ENCODE data around the gene FAM120AOS. TPM values are rescaled to one million over a fixed set of nuclear protein-coding genes. Genes with fewer than 3 reads are reported as not detected.

Gene FAM120AOS
- polyA plus RNA-seq, 3 donors = 33.2 to 47.7 (median 41.6) TPM

DNA sequence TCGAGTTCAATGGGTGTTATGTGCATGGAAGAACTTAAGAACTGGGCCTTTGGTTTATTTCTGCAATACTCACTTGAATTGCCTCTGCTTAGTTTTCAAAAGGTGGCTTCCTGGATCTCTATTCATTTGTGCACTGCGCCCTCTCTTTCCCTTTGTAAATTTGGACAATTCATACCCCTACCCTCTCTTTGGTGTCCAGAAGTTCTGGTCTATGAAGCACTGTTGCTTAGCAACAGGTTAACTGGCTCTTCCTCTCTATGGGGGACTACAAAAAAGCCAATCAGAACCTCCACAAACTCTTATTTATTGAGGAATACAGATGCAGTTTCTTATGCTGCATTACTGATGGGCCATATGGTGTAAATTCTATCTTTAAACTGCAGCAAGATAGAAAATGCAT lies 15.4 kb downstream of the FAM120AOS start:
- Histone ChIP-seq H3K9me3 (replicated peaks in 1 of 2; ENCODE audit: control insufficient read depth in 1 of 2, insufficient read depth in 1 of 2, low read length in 2 of 2) (no peaks in the 10 kb centered on the region), H3K4me1 (ENCODE audit: control insufficient read depth in 1 of 2, insufficient read depth in 2 of 2, low read length in 2 of 2) (no peaks in the 10 kb centered on the region), H3K4me2 (replicated peaks; ENCODE audit: extremely low read depth, low read length, poor library complexity, severe bottlenecking) (no peak overlapping the region), H3K36me3 (replicated peaks in 1 of 2; ENCODE audit: control insufficient read depth in 1 of 2, insufficient read depth in 2 of 2, low read length in 2 of 2) (no peaks in the 10 kb centered on the region), H3K79me2 (ENCODE audit: insufficient read depth, low read length) (no peaks in the 10 kb centered on the region), H2AFZ (ENCODE audit: insufficient read depth, low read depth, low read length, poor library complexity, severe bottlenecking) (no peak overlapping the region), H3K9ac (ENCODE audit: insufficient read depth, low read length, poor library complexity, severe bottlenecking) (no peak overlapping the region), H3K4me3 (replicated peaks in 1 of 3; ENCODE audit: low read depth in 2 of 3, low read length in 3 of 3) (no peak overlapping the region), H3K27ac (ENCODE audit: low read depth in 1 of 2, low read length in 2 of 2) (no peak overlapping the region), H4K20me1 (ENCODE audit: insufficient read depth, low read length) (no peaks in the 10 kb centered on the region), H3K27me3 (ENCODE audit: control insufficient read depth in 2 of 2, insufficient read depth in 2 of 2, low read length in 2 of 2) (no peaks in the 10 kb centered on the region)
- no peak for DNase-seq
- Mint-ChIP-seq H3K36me3 (peaks cover 0 to 6% of the 10 kb centered on the region in 2 donors), H3K27me3 (ENCODE audit: low read depth in 3 of 3) (peaks cover 0 to 8% (median 3%) of the 10 kb centered on the region in 3 donors), H3K27ac (peak overlapping the region in 1 of 7 donors; percentile 23), H3K4me1 (no peaks in the 10 kb centered on the region), H3K4me3 (no peak overlapping the region), H3K9me3 (peaks cover 0 to 4% (median 0%) of the 10 kb centered on the region in 7 donors)
- intact Hi-C loops (cut with micrococcal nuclease) = no loop called here
- WGBS (ENCODE audit: insufficient coverage) = no CpG with 5 or more reads among the region's 2 CpGs
- TF ChIP-seq, protein P1, sequence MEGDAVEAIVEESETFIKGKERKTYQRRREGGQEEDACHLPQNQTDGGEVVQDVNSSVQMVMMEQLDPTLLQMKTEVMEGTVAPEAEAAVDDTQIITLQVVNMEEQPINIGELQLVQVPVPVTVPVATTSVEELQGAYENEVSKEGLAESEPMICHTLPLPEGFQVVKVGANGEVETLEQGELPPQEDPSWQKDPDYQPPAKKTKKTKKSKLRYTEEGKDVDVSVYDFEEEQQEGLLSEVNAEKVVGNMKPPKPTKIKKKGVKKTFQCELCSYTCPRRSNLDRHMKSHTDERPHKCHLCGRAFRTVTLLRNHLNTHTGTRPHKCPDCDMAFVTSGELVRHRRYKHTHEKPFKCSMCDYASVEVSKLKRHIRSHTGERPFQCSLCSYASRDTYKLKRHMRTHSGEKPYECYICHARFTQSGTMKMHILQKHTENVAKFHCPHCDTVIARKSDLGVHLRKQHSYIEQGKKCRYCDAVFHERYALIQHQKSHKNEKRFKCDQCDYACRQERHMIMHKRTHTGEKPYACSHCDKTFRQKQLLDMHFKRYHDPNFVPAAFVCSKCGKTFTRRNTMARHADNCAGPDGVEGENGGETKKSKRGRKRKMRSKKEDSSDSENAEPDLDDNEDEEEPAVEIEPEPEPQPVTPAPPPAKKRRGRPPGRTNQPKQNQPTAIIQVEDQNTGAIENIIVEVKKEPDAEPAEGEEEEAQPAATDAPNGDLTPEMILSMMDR (IDR thresholded peaks at IDR 0.05) = no peak

DNA sequence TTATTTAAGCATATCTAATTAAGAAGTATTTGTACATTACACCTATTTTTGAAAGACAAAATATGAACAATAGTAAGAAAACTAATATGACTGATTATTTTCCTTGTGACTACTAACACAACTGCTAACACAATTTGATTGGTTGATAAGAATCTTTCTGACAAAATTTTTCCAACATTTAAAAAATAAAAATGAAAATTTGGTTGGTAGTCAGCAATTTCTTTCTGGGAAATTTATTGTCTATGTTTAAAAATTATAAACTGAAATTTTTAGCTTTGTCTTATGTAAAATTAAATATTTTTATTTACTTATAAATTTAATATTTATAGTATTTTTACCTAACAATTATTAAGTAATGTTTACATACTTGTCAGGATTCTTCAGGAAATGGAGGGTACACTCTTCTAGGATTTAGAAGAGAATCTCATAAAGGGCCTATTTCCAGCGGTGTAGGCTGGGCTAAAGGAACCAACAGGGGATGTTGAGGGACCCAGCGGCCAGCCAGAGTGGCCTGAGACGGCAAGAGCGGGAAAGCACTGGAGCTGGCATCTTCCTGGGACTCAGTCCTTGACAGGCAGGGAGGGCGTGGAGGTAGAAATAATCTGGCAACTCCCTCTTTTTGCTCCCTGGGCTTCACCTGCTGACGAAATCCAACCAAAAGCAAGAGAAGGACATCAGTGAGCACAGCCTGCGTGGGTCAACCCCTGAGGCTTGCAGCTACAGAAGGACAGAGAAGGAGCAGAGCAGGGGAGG lies 16.6 kb downstream of the FAM120AOS start:
- Histone ChIP-seq H3K9me3 (replicated peaks in 1 of 2; ENCODE audit: control insufficient read depth in 1 of 2, insufficient read depth in 1 of 2, low read length in 2 of 2) (no peaks in the 10 kb centered on the region), H3K4me1 (ENCODE audit: control insufficient read depth in 1 of 2, insufficient read depth in 2 of 2, low read length in 2 of 2) (no peaks in the 10 kb centered on the region), H3K9ac (ENCODE audit: insufficient read depth, low read length, poor library complexity, severe bottlenecking) (no peak overlapping the region), H3K36me3 (replicated peaks in 1 of 2; ENCODE audit: control insufficient read depth in 1 of 2, insufficient read depth in 2 of 2, low read length in 2 of 2) (no peaks in the 10 kb centered on the region), H3K79me2 (ENCODE audit: insufficient read depth, low read length) (no peaks in the 10 kb centered on the region), H3K27me3 (ENCODE audit: control insufficient read depth in 2 of 2, insufficient read depth in 2 of 2, low read length in 2 of 2) (no peaks in the 10 kb centered on the region), H3K27ac (ENCODE audit: low read depth in 1 of 2, low read length in 2 of 2) (no peak overlapping the region), H3K4me2 (replicated peaks; ENCODE audit: extremely low read depth, low read length, poor library complexity, severe bottlenecking) (no peak overlapping the region), H2AFZ (ENCODE audit: insufficient read depth, low read depth, low read length, poor library complexity, severe bottlenecking) (no peak overlapping the region), H3K4me3 (replicated peaks in 1 of 3; ENCODE audit: low read depth in 2 of 3, low read length in 3 of 3) (no peak overlapping the region), H4K20me1 (ENCODE audit: insufficient read depth, low read length) (no peaks in the 10 kb centered on the region)
- intact Hi-C loops (cut with micrococcal nuclease) = no loop called here
- peak overlapping the region in 1 of 7 donors; percentile 54 for H3K27ac Mint-ChIP-seq
- peaks cover 0 to 8% (median 3%) of the 10 kb centered on the region in 3 donors for H3K27me3 Mint-ChIP-seq (ENCODE audit: low read depth in 3 of 3)
- no peak for DNase-seq
- 93% methylated on average over 5 of the region's 7 CpGs for WGBS (ENCODE audit: insufficient coverage)
- peaks cover 2% of the 10 kb centered on the region for H3K4me1 Mint-ChIP-seq
- H3K36me3 Mint-ChIP-seq = peaks cover 0 to 6% of the 10 kb centered on the region in 2 donors
- TF ChIP-seq, protein P1 (IDR thresholded peaks at IDR 0.05) = no peak
- peaks cover 0 to 4% (median 0%) of the 10 kb centered on the region in 7 donors for H3K9me3 Mint-ChIP-seq
- H3K4me3 Mint-ChIP-seq = no peak overlapping the region

All from CD14-positive monocyte (primary cell).